IPS-NIHi7 (cell line): ENCODE data around the gene IL20RB.

Source experiments
- DNase-seq: peaks from one replicate; pipeline ENCODE4 v3.0.0; 2012; ENCODE audit warnings: mixed read lengths; ENCODE audit errors: extremely low spot score

IL20RB gene, protein sequence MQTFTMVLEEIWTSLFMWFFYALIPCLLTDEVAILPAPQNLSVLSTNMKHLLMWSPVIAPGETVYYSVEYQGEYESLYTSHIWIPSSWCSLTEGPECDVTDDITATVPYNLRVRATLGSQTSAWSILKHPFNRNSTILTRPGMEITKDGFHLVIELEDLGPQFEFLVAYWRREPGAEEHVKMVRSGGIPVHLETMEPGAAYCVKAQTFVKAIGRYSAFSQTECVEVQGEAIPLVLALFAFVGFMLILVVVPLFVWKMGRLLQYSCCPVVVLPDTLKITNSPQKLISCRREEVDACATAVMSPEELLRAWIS

DNA sequence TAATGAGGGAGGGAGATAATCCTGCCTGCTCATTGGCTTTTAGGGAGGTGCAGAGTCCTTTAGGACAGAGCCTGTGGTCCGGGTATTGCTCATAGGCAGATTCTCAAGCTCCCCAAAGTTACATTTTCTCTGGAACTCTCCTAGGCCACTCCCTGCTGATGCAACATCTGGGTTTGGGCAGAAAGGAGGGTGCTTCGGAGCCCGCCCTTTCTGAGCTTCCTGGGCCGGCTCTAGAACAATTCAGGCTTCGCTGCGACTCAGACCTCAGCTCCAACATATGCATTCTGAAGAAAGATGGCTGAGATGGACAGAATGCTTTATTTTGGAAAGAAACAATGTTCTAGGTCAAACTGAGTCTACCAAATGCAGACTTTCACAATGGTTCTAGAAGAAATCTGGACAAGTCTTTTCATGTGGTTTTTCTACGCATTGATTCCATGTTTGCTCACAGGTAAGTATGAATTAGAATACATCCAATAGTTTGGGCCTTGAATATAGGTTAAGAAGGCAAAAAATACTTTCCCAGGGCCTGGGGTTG, at the start of gene IL20RB:
TSS of gene IL20RB (plus strand) at position 233 of the 538 bp plus-strand sequence. CDS start at position 364, 131 bp downstream.
- DNase-seq: no peak

DNA sequence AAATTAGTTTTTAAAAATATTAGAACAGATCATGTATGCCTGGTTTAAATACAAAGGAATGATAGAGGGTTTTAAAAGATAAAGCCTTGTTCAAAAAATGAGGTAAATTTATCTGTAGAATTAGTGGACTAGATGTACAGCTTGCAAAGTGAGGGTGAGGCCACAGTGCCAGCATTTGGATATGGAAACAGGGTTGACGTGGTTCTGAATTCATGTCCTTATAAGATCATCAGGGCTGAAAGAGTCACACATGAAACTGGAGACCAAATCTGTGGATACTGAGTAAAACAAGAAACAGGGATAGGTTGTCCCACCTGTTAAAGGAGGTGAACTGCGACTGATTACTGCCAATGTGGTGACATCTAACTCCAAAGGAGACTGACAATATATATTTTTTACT, 49.5 kb upstream of the IL20RB start:
- DNase-seq: no peak

DNA sequence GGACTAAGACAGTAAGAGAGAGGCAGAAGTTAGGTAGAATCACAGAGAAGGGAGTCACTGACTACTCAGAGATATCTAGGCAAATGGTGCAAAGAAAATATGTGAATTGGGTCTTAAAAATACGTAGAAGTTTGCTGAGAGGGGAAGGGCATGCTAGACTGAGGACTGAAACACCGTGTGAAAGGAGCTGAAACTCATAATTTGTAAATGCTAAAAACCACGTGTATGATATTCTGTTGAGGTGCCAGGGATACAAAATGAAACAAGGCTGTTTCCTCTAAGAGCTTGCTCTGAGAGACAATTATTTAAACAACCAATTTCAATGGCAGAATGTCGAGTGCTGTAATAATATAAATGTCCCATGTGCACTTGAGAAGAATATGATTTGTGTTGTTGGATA, 48.6 kb upstream of the IL20RB start:
- no peak for DNase-seq

DNA sequence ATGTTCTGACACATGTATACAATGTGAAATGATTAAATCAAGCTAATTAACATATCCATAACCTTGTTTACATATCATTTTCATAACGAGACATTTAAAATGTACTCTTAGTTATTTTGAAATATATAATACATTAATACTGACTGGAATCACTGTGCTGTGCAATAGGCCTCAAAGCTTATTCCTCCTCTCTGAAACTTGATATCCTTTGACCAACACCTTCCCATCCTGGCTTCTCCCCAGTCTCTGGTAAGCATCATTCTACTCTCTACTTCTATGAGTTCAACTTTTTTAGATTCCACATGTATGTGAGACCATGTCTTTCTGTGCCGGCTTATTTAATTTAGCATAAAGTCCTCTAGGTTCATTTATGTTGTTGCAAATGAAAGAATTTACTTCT, 47.1 kb upstream of the IL20RB start:
- no peak for DNase-seq

DNA sequence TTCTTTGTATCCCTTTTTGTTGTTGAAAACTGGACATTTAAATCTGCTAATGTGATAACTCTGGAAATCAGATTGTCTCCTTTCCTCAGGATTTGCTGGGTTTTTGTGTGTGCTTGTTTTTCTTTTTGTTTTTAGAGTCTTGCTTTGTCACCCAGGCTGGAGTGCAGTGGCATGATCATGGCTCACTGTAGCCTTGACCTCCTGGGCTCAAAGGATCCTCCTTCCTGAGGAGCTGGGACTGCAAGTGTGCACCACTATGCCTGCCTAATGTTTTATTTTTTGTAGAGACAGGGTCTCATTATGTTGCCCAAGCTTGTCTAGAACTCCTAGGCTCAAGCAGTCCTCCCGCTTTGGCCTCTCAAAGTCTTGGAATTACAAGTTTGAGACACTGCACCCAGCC, 44.6 kb upstream of the IL20RB start:
- no peak for DNase-seq

DNA sequence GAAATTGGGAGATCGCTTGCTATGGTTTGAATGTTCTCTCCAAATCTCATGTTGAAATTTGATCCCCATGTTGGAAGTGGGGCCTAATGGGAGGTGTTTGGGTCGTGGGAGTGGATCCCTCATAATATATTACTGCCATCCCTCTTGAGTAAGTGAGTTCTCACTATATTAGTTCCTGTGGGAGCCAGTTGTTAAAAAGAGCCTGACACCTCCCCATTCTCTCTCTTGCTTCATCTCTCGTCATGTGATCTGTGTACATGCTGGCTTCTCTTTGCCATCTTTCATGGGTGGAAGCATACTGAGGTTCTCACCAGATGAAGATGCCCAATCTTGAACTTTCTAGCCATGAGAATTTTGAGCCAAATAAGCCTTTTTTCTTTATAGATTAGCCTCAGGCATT, 43.0 kb upstream of the IL20RB start:
- DNase-seq: no peak

DNA sequence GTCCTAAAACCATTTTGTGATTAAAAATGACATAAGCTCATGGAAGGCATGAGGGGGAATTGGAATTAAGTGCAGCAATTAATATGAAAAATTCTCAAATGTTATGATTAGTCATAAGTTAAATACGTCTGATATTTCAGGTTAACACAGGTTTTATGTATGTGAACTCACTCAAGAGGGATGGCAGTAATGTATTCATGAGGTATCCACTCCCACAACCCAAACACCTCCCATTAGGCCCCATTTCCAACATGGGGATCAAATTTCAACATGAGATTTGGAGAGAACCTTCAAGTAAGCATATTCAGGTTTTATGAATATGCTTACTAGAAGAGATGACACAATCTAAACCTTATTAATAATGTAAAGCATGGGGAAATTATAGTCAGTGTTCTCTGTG, 41.6 kb upstream of the IL20RB start:
- no peak for DNase-seq

DNA sequence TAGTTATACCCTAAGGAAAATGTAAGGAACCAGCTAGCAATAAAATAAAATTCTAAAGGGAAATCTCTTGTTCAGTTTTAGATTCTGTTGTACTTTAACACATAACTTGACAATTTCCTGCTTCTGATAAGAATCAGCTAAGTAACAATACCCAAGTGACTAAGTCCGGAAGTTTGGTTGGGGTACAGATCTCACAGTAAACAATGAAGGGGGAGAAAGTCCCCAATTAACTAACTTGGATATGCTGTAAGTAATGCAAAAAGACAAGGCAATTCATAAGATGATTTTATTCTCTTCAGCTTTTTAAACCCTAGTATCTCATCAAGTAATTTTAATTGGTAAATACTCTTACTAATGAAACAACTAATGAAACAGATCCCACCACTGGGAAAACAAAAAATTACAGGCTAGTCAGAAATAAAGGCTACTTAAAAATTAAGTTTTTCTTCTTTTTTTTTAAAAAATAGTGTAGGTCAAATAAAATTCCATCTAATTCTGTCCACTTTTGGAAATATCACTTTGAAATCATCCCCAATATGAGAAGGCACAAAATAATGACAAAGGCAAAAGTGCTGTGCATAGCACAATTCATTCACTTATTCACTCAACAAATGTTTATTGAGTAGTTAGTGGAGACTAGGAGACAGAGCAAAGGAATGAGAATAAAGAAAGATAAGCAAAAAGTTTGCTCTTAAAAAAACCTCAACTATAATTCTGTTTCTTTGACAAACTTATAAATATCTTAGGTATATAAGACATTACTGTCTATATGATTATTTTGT, 37.8 kb upstream of the IL20RB start:
- no peak for DNase-seq

DNA sequence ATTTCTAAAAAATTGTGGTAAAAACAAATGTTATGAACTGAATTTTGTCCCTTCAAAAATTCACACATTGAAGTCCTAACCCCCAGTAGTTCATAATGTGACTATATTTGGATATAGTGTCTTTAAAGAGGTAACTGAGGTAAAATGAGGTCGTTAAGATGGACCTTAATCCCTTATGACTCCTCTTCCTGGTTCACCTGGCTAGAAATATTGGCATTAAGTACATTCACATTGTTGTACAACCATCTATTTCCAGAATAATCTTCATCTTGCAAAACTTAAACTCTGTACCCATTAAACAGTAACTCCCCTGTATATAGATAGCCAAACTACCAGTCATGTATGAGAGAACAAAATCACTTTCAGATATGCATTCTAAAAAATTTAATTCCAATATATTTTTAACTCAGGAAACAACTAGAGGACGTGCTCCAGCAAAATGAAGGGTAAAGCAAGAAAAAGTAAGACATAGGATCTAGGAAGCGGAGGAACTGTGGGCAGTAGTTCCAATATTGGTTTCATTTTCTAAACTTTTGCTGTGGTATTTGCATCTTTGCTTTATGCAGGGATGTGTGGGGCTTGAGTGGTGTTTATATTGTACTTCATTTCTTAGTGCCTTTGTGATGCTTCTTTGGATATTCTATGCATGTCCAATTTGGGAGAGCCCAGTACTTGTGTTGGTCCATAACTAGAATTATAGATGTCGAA, 36.7 kb upstream of the IL20RB start:
- DNase-seq: no peak

DNA sequence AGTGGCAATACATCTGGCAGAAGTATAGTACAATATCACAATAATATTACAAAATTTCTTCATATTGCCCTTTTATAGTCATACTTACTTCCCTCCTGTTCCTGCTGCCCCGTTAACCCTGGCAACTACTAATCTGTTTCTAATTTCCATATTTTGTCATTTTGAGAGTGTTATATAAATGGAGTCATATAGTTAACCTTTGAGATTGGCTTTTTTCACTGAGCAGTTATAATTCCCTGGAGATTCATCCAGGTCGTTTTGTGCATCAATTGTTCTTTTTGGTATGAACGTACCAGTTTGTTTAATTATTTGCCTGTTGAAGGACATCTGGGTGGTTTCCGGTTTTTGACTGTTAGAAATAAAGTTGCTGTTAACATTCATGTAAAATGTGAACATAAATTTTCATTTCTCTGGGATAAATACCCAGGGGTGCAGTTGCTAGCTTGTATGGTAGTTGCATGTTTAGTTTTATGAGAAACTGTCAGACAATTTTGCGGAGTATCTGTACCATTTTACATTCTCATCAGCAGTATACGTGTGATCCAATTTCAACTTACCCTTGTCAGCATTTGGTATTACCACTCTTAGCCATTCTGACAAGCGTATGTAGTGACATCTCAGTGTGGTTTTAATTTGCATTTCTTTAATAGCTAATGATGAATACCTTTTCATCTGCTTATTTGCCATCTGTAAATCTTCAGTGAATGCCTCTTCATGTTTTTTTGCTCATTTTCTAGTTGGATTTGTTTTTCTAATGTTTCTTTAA, 32.2 kb upstream of the IL20RB start:
- no peak for DNase-seq

DNA sequence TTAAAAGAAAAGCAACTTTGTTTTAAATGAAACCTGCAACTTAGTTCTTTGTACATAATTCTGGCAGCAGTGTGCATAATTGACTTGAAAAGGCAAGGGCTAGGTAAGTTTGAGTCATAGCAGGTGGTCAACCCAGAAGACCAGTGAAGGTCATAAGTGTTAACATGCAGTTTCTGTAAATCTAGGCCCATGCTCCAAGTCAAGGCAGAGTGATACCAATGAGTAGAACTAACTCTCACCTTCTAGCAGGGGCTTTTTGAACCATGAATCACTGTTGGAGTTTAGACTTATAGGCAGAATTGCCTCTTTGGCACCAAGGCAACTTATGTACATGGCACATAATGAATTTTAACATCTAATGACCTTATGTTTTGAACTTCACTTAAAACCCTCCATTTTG, 29.5 kb upstream of the IL20RB start:
- DNase-seq: no peak

DNA sequence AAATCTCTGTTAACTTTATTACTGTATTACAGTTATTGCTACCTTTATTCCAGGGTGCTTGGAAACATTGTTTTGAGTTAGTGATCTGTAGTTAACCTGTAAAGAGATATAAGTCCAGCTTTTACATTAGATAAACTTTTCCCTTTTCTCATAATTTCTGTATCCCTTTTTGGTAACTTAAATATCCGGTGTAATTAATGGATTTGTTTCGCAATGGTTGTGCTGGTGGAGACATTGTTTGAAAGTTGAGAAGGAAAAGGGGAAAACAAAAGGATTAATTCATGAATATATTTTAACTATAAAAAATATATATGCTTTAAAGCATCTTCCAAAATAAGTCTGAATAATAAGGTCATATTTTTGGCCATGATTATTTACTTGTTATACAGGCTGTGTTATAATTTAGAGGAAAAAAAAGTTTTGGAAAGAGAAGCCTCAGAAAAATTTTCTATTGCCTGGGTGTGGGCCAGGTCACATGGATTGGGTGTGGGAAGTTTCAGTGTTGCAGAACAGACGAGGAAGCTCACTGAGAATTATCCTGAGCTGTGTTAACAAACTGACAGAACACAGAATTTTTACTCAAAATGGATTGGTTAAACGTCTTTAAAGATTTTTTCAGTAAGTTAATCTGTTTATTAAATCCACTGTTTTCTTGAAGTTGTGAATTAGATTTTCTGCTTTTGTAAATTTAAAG, 27.7 kb upstream of the IL20RB start:
- no peak for DNase-seq

DNA sequence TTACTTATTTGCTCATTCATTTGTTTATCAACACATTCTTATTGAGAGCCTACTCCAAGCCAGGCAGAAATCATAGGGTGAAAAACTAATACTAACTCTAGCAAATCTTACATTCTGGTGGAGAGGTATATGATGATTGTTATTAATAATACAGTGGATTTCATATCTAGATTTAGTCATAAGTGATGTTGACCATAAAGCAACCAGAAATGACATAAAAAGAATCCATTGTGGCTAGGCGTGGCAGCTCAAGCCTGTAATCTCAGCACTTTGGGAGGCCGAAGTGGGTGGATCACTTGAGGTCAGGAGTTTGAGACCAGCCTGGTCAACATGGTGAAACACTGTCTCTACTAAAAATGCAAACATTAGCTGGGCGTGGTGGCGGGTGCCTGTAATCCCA, 26.2 kb upstream of the IL20RB start:
- DNase-seq: no peak

DNA sequence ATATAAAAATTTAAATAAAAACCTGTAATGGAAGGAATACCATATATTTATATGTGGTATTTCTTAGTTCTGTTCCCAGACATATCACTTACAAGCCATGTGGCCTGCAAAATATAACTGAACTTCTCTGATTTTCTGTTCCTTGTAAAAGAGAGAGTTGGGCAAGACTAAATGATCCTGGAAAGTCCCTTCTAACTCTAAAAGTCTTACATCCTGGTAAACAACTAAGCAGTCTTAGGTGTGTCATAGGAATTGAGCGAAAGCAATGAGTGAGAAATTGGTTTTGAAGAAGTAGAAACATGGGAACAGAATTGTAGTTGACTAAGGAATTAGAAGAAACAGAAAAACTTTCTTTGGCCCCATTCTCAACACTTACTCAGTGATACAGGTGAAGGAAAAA, 25.3 kb upstream of the IL20RB start:
- no peak for DNase-seq

DNA sequence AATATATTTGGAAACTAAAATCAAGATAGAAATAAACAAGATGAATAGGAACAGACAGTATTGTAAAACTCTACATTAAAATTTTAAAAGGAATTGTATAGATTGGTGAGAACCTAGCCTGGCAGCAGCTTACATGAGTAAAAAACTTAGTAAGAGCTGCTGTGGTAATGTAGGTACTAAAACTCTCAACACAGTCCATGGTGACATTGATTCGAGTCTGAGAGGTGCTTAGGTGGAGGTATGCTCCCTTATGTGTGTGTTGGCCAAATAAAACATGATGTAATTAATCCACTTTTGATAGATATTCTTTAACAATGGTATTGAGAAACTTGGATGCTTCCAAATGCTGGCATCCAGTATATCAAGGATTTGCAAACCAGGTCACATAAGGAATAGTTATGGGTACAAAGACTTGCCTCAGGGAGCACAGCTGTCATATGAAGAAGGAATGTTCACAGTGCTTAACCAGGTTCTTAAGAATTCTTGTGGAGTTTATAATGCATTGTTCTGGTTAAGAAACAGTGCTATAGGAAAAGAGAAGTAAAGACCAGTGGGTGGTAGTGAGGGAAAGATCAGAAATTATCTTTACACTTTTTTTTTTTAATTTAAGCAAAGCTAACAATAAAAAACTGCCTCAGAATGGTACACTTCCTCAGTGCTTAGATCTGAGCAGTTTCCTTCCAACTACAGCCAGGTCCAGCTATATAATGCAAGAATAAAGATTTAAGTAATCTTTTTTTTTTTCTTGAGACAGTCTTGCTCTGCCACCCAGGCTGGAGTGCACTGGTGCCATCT, 24.6 kb upstream of the IL20RB start:
- DNase-seq: no peak

DNA sequence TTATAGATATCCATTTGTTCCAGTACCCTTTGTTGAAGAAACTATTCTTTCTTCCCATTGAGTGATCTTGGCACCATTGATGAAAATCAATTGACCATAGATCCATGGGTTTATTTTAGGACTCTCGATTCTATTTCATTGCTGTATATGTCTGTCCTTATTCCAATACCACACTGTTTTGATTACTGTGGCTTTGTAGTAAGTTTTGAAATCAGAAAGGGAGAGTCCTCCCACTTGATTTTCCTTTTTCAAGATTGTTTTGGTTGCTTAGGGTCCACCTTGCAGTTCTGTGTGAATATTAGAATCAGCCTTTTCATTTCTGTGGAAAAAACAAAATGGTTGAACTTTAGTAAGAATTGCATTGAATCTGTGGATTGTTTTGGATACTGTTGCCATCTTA, 20.6 kb upstream of the IL20RB start:
- DNase-seq: no peak

DNA sequence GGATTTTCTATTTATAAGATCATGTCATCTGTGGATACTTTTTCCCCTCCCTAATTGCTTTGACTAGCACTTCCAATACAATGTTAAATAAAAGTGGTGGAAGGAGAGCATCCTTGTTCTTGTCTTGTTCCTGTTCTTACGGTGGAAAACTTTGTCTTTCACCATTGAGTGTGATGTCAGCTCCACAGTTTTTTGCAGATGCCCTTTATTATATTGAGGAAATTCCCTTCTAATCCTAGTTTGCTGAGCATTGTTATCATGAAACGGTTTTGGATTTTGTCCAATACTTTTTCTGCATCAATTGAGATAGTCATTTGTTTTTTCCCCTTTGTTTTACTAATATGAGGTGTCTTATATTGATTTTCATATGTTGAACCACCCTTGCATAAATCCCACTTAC, 19.9 kb upstream of the IL20RB start:
- no peak for DNase-seq

DNA sequence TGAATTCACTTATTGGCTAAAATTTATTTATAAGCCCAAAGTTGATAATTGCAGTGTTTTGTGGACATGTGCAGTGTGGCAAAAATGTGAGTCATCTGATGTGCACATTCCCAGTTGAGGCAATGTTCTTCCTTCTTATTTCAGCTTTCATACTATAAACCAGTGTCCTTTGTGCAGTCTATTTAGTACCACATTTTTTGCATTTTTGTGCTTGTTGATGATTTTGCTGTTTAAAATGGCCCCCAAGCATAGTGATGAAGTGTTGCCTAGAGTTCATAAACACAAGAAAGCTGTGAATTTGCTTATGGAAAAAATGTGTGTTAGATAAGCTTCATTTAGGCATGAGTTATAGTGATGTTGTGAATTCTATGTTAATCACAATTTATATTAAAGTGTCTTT, 19.4 kb upstream of the IL20RB start:
- no peak for DNase-seq

DNA sequence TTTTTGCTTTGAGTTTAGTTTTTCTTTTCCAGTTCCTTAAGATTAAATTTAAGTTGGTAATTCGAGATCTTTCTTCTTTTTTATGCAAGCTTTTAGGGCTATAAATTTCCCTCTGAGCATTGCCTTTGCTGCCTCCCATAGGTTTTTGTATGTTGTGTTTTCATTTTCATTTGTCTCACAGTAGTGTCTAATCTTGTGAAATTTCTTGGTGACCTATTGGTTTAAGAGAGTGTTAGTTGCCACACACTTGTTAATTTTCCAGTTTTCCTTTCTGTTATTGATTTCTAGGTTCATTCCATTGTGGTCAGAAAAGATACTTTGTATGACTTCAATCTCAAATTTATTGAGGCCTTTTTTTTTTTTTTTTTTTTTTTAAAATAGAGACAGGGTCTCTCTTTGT, 18.3 kb upstream of the IL20RB start:
- no peak for DNase-seq

DNA sequence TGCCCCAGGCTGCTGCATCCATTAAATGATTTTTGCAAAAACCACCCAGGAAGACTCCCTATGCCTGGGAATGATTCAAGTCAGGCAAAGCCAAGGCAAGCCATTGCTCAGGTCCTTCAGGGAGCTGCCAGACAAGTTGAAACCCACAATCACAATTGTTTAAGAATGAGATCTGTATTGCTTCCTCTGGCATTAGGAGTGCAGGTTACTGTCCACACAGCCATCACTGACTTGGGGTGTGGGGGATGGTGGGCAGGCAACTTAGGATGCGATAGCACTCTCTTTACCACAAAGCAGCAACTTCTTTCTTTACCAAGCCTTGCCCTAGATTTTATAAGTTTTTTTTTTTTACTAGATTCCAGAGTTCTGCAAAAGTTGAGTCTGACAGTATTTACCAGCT, 15.0 kb upstream of the IL20RB start:
- DNase-seq: no peak
